Colonic mucosa (tissue), 4 donors: ENCODE results near the gene CDR2. TPM values are rescaled to one million over a fixed set of nuclear protein-coding genes. Genes with fewer than 3 reads are reported as not detected.

Experiments
- DNase-seq: peaks from one replicate; pipeline ENCODE4 v3.0.0-alpha.2; 2020
- H3K27ac ChIP-seq: fragments of 200-600 bp; one replicate; pipeline ENCODE4 v1.8.0; 2021
- H3K27me3 ChIP-seq: fragments of 200-600 bp; one replicate; pipeline ENCODE4 v1.8.0; 2021
- H3K36me3 ChIP-seq: fragments of 200-600 bp; one replicate; pipeline ENCODE4 v1.8.0; 2021
- H3K4me1 ChIP-seq: fragments of 200-600 bp; one replicate; pipeline ENCODE4 v1.8.0; 2021; ENCODE audit warnings: mild to moderate bottlenecking
- H3K4me3 ChIP-seq: fragments of 200-600 bp; one replicate; pipeline ENCODE4 v1.8.0; 2021
- H3K9ac ChIP-seq, 2 donors: one replicate each; pipeline ENCODE4 v1.7.0; 2013; ENCODE audit warnings: control low read depth in 2 of 2, low read depth in 2 of 2, low read length in 2 of 2
- H3K9me3 ChIP-seq: fragments of 200-600 bp; one replicate; pipeline ENCODE4 v1.8.0; 2021
- intact Hi-C: fragments of 100-400 bp; cut with DNase I; formaldehyde crosslinking; loops from one replicate; pipeline ENCODE4 v1.14.1; 2022
- total RNA-seq, 2 donors: library from RNA; stranded (reverse); fragmentation: NEBNext Ultra II Directional in 1 of 2; extraction: Animal tissue kit (Norgen Biotek cat#: 25700) in 1 of 2; gene quantifications; one replicate each; pipeline ENCODE4 v1.2.1, GENCODE V29; 2021
- TF ChIP-seq, protein P1 (sequence below): fragments of 200-600 bp; IDR thresholded peaks from one replicate; pipeline ENCODE4 v1.8.0; 2022; ENCODE audit warnings: antibody characterized with exemption, mild to moderate bottlenecking
- donor health status: healthy.
- donor health status: DM: no; HTN: no; CAD: no.
- donor health status: DM: no; HTN: no; CAD: no.

CDR2 gene
- total RNA-seq, 2 donors from 2014 or later, result 24.0 to 31.5 TPM

- Histone ChIP-seq H3K9me3 (no peaks in the 10 kb centered on the region), H3K27ac (no peak overlapping the region), H3K36me3 (no peaks in the 10 kb centered on the region), H3K4me3 (no peak overlapping the region), H3K4me1 (no peaks in the 10 kb centered on the region), H3K27me3 (no peaks in the 10 kb centered on the region), H3K9ac (no peak overlapping the region)
- no peak for DNase-seq
- TF ChIP-seq, protein P1, sequence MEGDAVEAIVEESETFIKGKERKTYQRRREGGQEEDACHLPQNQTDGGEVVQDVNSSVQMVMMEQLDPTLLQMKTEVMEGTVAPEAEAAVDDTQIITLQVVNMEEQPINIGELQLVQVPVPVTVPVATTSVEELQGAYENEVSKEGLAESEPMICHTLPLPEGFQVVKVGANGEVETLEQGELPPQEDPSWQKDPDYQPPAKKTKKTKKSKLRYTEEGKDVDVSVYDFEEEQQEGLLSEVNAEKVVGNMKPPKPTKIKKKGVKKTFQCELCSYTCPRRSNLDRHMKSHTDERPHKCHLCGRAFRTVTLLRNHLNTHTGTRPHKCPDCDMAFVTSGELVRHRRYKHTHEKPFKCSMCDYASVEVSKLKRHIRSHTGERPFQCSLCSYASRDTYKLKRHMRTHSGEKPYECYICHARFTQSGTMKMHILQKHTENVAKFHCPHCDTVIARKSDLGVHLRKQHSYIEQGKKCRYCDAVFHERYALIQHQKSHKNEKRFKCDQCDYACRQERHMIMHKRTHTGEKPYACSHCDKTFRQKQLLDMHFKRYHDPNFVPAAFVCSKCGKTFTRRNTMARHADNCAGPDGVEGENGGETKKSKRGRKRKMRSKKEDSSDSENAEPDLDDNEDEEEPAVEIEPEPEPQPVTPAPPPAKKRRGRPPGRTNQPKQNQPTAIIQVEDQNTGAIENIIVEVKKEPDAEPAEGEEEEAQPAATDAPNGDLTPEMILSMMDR, result no peak
- intact Hi-C loops, result no loop called here
Observed at GRCh38 chr16:22400900-22401299, 26.5 kb upstream of the CDR2 start.

- no peaks in the 10 kb centered on the region for H3K36me3 ChIP-seq
- H3K4me1 ChIP-seq, result no peaks in the 10 kb centered on the region
- DNase-seq, result no peak
- no peak overlapping the region for H3K4me3 ChIP-seq
- H3K9ac ChIP-seq, result no peak overlapping the region
- intact Hi-C loops, result no loop called here
- TF ChIP-seq, protein P1, result no peak
- H3K27ac ChIP-seq, result no peak overlapping the region
- H3K9me3 ChIP-seq, result no peaks in the 10 kb centered on the region
- no peaks in the 10 kb centered on the region for H3K27me3 ChIP-seq
Observed at GRCh38 chr16:22397931-22398330, 23.5 kb upstream of the CDR2 start.

DNA sequence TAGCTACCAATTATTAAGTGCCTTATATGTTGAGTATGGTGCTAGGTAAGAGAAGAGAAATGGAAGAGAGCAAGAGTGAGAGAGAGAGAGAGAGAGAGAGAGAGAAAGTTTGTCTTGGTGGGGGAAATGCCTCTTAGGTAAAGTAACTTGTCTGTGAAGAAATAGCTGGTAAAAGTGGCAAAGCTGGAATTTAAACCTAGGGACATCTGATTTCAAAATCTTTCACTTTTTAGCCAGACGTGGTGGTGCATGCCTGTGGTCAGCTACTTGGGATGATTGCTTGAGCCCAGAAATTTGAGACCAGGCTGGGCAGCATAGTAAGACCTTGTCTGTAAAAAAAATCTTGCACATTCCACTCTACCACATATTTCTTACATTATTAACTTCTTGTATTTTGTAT is 23.0 kb upstream of the CDR2 start:
- Histone ChIP-seq H3K4me3 (no peak overlapping the region), H3K4me1 (no peaks in the 10 kb centered on the region), H3K27ac (no peak overlapping the region), H3K27me3 (no peaks in the 10 kb centered on the region), H3K9me3 (no peaks in the 10 kb centered on the region), H3K9ac (no peak overlapping the region), H3K36me3 (no peaks in the 10 kb centered on the region)
- no peak for DNase-seq
- TF ChIP-seq, protein P1, result no peak
- intact Hi-C loops, result no loop called here

GRCh38 chr16:22395960-22396359 is 21.5 kb upstream of the CDR2 start:
- no peaks in the 10 kb centered on the region for H3K36me3 ChIP-seq
- no peak for DNase-seq
- TF ChIP-seq, protein P1, result no peak

GRCh38 chr16:22394121-22394520 is 19.7 kb upstream of the CDR2 start:
- no peaks in the 10 kb centered on the region for H3K4me1 ChIP-seq
- TF ChIP-seq, protein P1, result no peak
- no peaks in the 10 kb centered on the region for H3K27me3 ChIP-seq
- no peak overlapping the region for H3K4me3 ChIP-seq
- H3K36me3 ChIP-seq, result no peaks in the 10 kb centered on the region
- H3K27ac ChIP-seq, result no peak overlapping the region
- intact Hi-C loops, result no loop called here
- no peak for DNase-seq
- no peaks in the 10 kb centered on the region for H3K9me3 ChIP-seq
- H3K9ac ChIP-seq, result no peak overlapping the region

More at GRCh38 chr16:22395960-22396359, 21.5 kb upstream of the CDR2 start:
- no peaks in the 10 kb centered on the region for H3K4me1 ChIP-seq
- H3K9ac ChIP-seq, result no peak overlapping the region
- H3K27ac ChIP-seq, result no peak overlapping the region
- H3K9me3 ChIP-seq, result no peaks in the 10 kb centered on the region
- no peak overlapping the region for H3K4me3 ChIP-seq
- intact Hi-C loops, result no loop called here
- no peaks in the 10 kb centered on the region for H3K27me3 ChIP-seq
